GM23338 (cell line): ENCODE measurements around the gene HNF1B. TPM values are rescaled to one million over a fixed set of nuclear protein-coding genes. Genes with fewer than 3 reads are reported as not detected.

Source experiments
- ATAC-seq: fragments of 200-7000 bp; cut with Tn5 transposase; 3 replicates; pipeline ENCODE4 v1.9.1; 2020
- DNase-seq: peaks from one replicate; pipeline ENCODE4 v3.0.0-alpha.2; 2015; ENCODE audit warnings: low spot score
- H2AFZ ChIP-seq: fragments of 200-600 bp; sonication (generic); 2 replicates; pipeline ENCODE4 v1.8.0; 2016; ENCODE audit warnings: antibody characterized with exemption, mild to moderate bottlenecking, moderate library complexity
- H3F3A ChIP-seq: fragments of 200-600 bp; sonication (generic); replicated peaks from 2 replicates; pipeline ENCODE4 v1.8.0; 2017; ENCODE audit warnings: antibody characterized with exemption, mixed run types, low read depth
- H3K27ac ChIP-seq: fragments of 200-600 bp; sonication (generic); 2 replicates; pipeline ENCODE4 v1.6.1; 2016; ENCODE audit warnings: low read depth
- H3K27me3 ChIP-seq: fragments of 200-600 bp; sonication (generic); 2 replicates; pipeline ENCODE4 v1.8.0; 2016; ENCODE audit warnings: mild to moderate bottlenecking, mixed run types, moderate library complexity; ENCODE audit not compliant: insufficient read depth
- H3K36me3 ChIP-seq: fragments of 200-600 bp; sonication (generic); 2 replicates; pipeline ENCODE4 v1.8.0; 2016; ENCODE audit warnings: mild to moderate bottlenecking; ENCODE audit not compliant: insufficient read depth
- H3K4me1 ChIP-seq: fragments of 200-600 bp; sonication (generic); 2 replicates; pipeline ENCODE4 v1.8.0; 2016; ENCODE audit warnings: mild to moderate bottlenecking, moderate library complexity; ENCODE audit not compliant: insufficient read depth
- H3K4me2 ChIP-seq: fragments of 200-600 bp; sonication (generic); 2 replicates; pipeline ENCODE4 v1.7.1; 2017; ENCODE audit warnings: mixed run types
- H3K4me3 ChIP-seq: fragments of 200-600 bp; sonication (generic); 2 replicates; pipeline ENCODE4 v1.6.1; 2016; ENCODE audit warnings: mixed run types
- H3K79me2 ChIP-seq: fragments of 200-600 bp; sonication (generic); replicated peaks from 2 replicates; pipeline ENCODE4 v1.8.0; 2017; ENCODE audit warnings: mild to moderate bottlenecking; ENCODE audit not compliant: insufficient read depth
- H3K9me2 ChIP-seq: fragments of 200-600 bp; sonication (generic); 2 replicates; pipeline ENCODE4 v1.8.0; 2017; ENCODE audit not compliant: insufficient read depth
- H4K20me1 ChIP-seq: fragments of 200-600 bp; sonication (generic); replicated peaks from 2 replicates; pipeline ENCODE4 v1.8.0; 2017; ENCODE audit warnings: mild to moderate bottlenecking; ENCODE audit not compliant: insufficient read depth
- H3K27ac Mint-ChIP-seq: 2 replicates; pipeline ENCODE4 v1.8.0; 2020; ENCODE audit warnings: inconsistent platforms, mild to moderate bottlenecking, moderate library complexity, mixed read lengths
- H3K27me3 Mint-ChIP-seq: 3 replicates; pipeline ENCODE4 v1.8.0; 2022; ENCODE audit warnings: low read depth, mild to moderate bottlenecking, moderate library complexity, mixed read lengths, inconsistent platforms; ENCODE audit not compliant: insufficient read depth, poor library complexity
- H3K36me3 Mint-ChIP-seq: 3 replicates; pipeline ENCODE4 v1.8.0; 2021; ENCODE audit warnings: low read depth, mild to moderate bottlenecking, inconsistent platforms, moderate library complexity, mixed read lengths
- H3K4me1 Mint-ChIP-seq: 3 replicates; pipeline ENCODE4 v1.8.0; 2020; ENCODE audit warnings: mild to moderate bottlenecking, inconsistent platforms, mixed read lengths
- H3K4me3 Mint-ChIP-seq: 3 replicates; pipeline ENCODE4 v1.8.0; 2021; ENCODE audit warnings: moderate library complexity, mild to moderate bottlenecking, inconsistent platforms, mixed read lengths
- H3K9me3 Mint-ChIP-seq: 3 replicates; pipeline ENCODE4 v1.8.0; 2020; ENCODE audit warnings: moderate library complexity, mild to moderate bottlenecking, inconsistent platforms, mixed read lengths
- CREB1 ChIP-seq: fragments of 250-450 bp; sonication (Bioruptor Pico); IDR thresholded peaks from 2 replicates; pipeline ENCODE4 v1.5.0; 2020; ENCODE audit warnings: low read depth, mild to moderate bottlenecking, moderate library complexity
- EZH2 ChIP-seq: fragments of 200-600 bp; sonication (generic); IDR thresholded peaks from one replicate; pipeline ENCODE4 v1.8.0; 2017; ENCODE audit warnings: antibody characterized with exemption, mild to moderate bottlenecking, low read depth; ENCODE audit not compliant: unreplicated experiment
- EZH2phosphoT487 ChIP-seq: fragments of 200-600 bp; sonication (generic); IDR thresholded peaks from one replicate; pipeline ENCODE4 v1.8.1; 2018; ENCODE audit warnings: antibody characterized with exemption; ENCODE audit not compliant: unreplicated experiment
- NANOG ChIP-seq: IDR thresholded peaks from 2 replicates; pipeline ENCODE4 v1.6.1; 2016; ENCODE audit warnings: antibody characterized with exemption, borderline replicate concordance
- POLR2AphosphoS5 ChIP-seq: IDR thresholded peaks from 2 replicates; pipeline ENCODE4 v1.6.1; 2016; ENCODE audit warnings: antibody characterized with exemption, low read depth
- STAT1 ChIP-seq: IDR thresholded peaks from one replicate; pipeline ENCODE4 v1.6.1; 2016; ENCODE audit warnings: antibody characterized with exemption; ENCODE audit not compliant: unreplicated experiment
- ZNF114 ChIP-seq: fragments of 250-450 bp; sonication (Bioruptor Pico); IDR thresholded peaks from 2 replicates; pipeline ENCODE4 v1.5.0; 2020; ENCODE audit warnings: mild to moderate bottlenecking, moderate library complexity
- ZNF331 ChIP-seq: fragments of 250-450 bp; sonication (Bioruptor Pico); IDR thresholded peaks from 2 replicates; pipeline ENCODE4 v1.5.0; 2020; ENCODE audit warnings: low read depth, mild to moderate bottlenecking, moderate library complexity
- polyA plus RNA-seq: library from polyadenylated mRNA; unstranded; fragments of >200 nt; fragmentation: Nextera tagmentation; extraction: Ambion mirVana; gene quantifications from 2 replicates; pipeline ENCODE4 v1.2.1, GENCODE V29; 2016
- total RNA-seq: library from RNA; depleted of rRNA; stranded (reverse); fragments of >200 nt; shearing (Covaris generic); gene quantifications from 2 replicates; pipeline ENCODE4 v1.2.3, GENCODE V29; 2014
- TF ChIP-seq, protein P1 (sequence below): IDR thresholded peaks from 2 replicates; pipeline ENCODE4 v1.6.1; 2016; ENCODE audit warnings: antibody characterized with exemption
- TF ChIP-seq, protein P2 (sequence below): IDR thresholded peaks from one replicate; pipeline ENCODE4 v1.6.1; 2018; ENCODE audit warnings: antibody characterized with exemption; ENCODE audit not compliant: unreplicated experiment

HNF1B gene
- total and polyA plus RNA-seq, 2 experiments from 2014 or later: 0.07 to 0.19 TPM

DNA sequence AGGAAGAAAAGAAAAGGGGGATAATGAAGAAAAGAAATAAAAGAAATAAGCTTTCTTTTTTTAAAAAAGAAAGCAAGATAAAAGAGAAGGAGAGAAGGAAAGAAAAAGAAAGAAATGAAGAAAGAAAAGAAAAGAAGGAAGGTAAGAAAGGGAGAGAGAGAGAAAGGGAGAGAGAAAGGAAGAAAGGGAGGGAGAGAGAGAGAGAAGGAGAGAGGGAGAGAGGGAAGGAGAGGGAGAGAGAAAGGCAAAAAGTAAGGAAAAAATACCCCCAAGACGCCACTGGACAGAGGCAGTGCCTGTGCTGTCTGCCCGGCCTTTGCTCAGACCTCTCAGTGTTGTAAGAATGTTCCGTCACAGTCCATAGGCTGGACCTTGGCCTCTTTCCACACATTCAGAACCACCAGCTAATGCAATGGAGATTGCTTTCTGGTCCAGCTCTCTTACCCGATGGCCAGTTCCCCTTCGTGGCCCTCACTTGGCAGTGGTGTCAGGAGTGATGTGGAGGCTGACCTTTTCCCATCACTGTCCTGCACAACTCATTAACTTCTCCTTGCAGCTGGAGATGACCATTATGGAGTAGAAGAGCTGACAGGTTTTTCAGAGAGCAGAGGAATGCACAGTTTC is 14.3 kb upstream of the HNF1B start (continued):
- no peak for TF ChIP-seq CREB1 (CRISPR knock-in tag)

DNA sequence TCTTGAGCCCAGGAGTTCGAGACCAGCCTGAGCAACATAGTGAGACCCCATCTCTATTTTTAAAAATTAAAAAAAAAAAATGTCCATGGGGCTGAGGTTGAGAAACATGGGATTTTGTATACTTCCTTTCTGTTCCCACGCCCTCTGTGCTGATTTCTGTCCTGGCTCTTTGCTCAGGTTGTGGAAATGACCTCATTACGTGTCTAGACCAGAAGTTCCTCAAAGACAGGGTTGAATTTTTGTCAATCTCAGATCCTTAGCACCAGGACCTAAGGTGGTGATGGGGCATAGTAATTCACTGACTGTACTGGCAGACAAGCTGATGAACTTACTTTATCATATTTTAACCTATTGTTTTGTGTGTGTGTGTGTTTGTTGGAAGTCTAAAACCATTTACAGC is 11.2 kb upstream of the HNF1B start:
- Mint-ChIP-seq H3K27me3 (peaks cover 6% of the 10 kb centered on the region), H3K4me1 (no peaks in the 10 kb centered on the region), H3K9me3 (no peaks in the 10 kb centered on the region), H3K36me3 (no peaks in the 10 kb centered on the region), H3K27ac (no peak overlapping the region), H3K4me3 (no peak overlapping the region)
- no peak for TF ChIP-seq CREB1 (CRISPR knock-in tag)
- H4K20me1 ChIP-seq: no peaks in the 10 kb centered on the region
- H3F3A ChIP-seq: no peaks in the 10 kb centered on the region
- H3K36me3 ChIP-seq: no peaks in the 10 kb centered on the region
- DNase-seq (no peak), ATAC-seq (no peak)
- no peaks in the 10 kb centered on the region for H3K4me1 ChIP-seq
- H3K4me2 ChIP-seq: no peak overlapping the region
- H3K9me2 ChIP-seq: no peaks in the 10 kb centered on the region
- H2AFZ ChIP-seq: no peak overlapping the region
- H3K4me3 ChIP-seq: no peak overlapping the region
- no peaks in the 10 kb centered on the region for H3K79me2 ChIP-seq
- H3K27me3 ChIP-seq: no peaks in the 10 kb centered on the region
- no peak overlapping the region for H3K27ac ChIP-seq

DNA sequence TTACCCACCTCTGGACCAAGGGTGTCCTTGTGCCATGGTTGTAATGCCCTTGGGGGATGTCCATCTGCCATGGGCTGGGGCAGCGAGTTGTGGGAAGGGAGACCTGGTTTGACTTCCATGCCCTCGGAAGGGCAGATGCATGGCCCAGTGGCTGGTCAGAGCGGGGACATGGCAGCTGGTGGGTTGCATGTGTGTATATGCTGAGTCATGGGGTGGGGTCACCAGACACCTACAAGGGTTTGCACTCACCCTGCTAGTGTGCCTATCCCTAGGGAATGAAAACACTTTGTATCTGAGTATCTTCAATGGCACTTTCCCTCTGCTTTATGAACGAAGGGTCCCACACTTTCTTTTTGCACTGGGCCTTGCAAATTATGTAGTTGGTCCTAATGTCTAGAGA is 10.6 kb upstream of the HNF1B start:
- Histone ChIP-seq H3K79me2 (no peaks in the 10 kb centered on the region), H4K20me1 (no peaks in the 10 kb centered on the region), H3K9me2 (no peaks in the 10 kb centered on the region), H3F3A (no peaks in the 10 kb centered on the region), H3K27ac (no peak overlapping the region), H3K4me2 (no peak overlapping the region), H3K4me3 (no peak overlapping the region), H3K4me1 (no peaks in the 10 kb centered on the region), H3K27me3 (no peaks in the 10 kb centered on the region), H2AFZ (no peak overlapping the region), H3K36me3 (no peaks in the 10 kb centered on the region)
- H3K27me3 Mint-ChIP-seq: peaks cover 6% of the 10 kb centered on the region
- H3K9me3 Mint-ChIP-seq: no peaks in the 10 kb centered on the region
- ATAC-seq (no peak), DNase-seq (no peak)
- H3K36me3 Mint-ChIP-seq: no peaks in the 10 kb centered on the region
- H3K4me1 Mint-ChIP-seq: no peaks in the 10 kb centered on the region
- no peak overlapping the region for H3K27ac Mint-ChIP-seq
- no peak overlapping the region for H3K4me3 Mint-ChIP-seq
- TF ChIP-seq EZH2: no peak
- TF ChIP-seq, protein P1, sequence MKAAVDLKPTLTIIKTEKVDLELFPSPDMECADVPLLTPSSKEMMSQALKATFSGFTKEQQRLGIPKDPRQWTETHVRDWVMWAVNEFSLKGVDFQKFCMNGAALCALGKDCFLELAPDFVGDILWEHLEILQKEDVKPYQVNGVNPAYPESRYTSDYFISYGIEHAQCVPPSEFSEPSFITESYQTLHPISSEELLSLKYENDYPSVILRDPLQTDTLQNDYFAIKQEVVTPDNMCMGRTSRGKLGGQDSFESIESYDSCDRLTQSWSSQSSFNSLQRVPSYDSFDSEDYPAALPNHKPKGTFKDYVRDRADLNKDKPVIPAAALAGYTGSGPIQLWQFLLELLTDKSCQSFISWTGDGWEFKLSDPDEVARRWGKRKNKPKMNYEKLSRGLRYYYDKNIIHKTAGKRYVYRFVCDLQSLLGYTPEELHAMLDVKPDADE: no peak
- no peak for TF ChIP-seq EZH2phosphoT487
- no peak for TF ChIP-seq ZNF331 (CRISPR knock-in tag)
- no peak for TF ChIP-seq ZNF114 (CRISPR knock-in tag)
- no peak for TF ChIP-seq STAT1
- TF ChIP-seq, protein P2, sequence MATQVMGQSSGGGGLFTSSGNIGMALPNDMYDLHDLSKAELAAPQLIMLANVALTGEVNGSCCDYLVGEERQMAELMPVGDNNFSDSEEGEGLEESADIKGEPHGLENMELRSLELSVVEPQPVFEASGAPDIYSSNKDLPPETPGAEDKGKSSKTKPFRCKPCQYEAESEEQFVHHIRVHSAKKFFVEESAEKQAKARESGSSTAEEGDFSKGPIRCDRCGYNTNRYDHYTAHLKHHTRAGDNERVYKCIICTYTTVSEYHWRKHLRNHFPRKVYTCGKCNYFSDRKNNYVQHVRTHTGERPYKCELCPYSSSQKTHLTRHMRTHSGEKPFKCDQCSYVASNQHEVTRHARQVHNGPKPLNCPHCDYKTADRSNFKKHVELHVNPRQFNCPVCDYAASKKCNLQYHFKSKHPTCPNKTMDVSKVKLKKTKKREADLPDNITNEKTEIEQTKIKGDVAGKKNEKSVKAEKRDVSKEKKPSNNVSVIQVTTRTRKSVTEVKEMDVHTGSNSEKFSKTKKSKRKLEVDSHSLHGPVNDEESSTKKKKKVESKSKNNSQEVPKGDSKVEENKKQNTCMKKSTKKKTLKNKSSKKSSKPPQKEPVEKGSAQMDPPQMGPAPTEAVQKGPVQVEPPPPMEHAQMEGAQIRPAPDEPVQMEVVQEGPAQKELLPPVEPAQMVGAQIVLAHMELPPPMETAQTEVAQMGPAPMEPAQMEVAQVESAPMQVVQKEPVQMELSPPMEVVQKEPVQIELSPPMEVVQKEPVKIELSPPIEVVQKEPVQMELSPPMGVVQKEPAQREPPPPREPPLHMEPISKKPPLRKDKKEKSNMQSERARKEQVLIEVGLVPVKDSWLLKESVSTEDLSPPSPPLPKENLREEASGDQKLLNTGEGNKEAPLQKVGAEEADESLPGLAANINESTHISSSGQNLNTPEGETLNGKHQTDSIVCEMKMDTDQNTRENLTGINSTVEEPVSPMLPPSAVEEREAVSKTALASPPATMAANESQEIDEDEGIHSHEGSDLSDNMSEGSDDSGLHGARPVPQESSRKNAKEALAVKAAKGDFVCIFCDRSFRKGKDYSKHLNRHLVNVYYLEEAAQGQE: no peak
- no peak for TF ChIP-seq CREB1 (CRISPR knock-in tag)
- TF ChIP-seq POLR2AphosphoS5: no peak
- TF ChIP-seq NANOG: no peak
